Caco-2 (cell line): ENCODE measurements around the gene CX3CL1. TPM values are rescaled to one million over a fixed set of nuclear protein-coding genes. Genes with fewer than 3 reads are reported as not detected.

Experiments
- BruUV-seq: library from RNA; stranded (reverse); fragments of 400-500 nt; replicated peaks from 2 replicates; lab custom pipeline; 2021; lab: Mats Ljungman, UMichigan
- CTCF ChIA-PET: fragments of 300-600 bp; sonication (Branson Sonifier 250); formaldehyde crosslinking; loops from one replicate; lab custom pipeline; 2022; ENCODE audit warnings: antibody characterized with exemption; lab: Charles Lee
- POLR2A ChIA-PET: fragments of 300-600 bp; sonication (Branson Sonifier 250); formaldehyde crosslinking; loops from one replicate; lab custom pipeline; 2022; ENCODE audit warnings: antibody characterized with exemption; lab: Charles Lee
- DNase-seq, 2 experiments: peaks; one replicate each; pipeline versions ENCODE4 v3.0.0 to v3.0.0-alpha.2; 2020 to 2022
- H3K27me3 ChIP-seq: replicated peaks from 2 replicates; pipeline ENCODE4 v1.6.0; 2011; ENCODE audit warnings: low read length; ENCODE audit not compliant: control insufficient read depth, insufficient read depth
- H3K36me3 ChIP-seq: 2 replicates; pipeline ENCODE4 v1.5.1; 2011; ENCODE audit warnings: low read length; ENCODE audit not compliant: control insufficient read depth, insufficient read depth
- H3K4me1 ChIP-seq: fragments of 250-450 bp; sonication (Bioruptor Pico); 2 replicates; pipeline ENCODE4 v1.5.1; 2020; ENCODE audit warnings: mild to moderate bottlenecking
- H3K4me3 ChIP-seq: 2 replicates; pipeline ENCODE4 v1.5.1; 2011; ENCODE audit warnings: low read depth, mild to moderate bottlenecking, control low read depth, low read length
- H3K9me3 ChIP-seq: fragments of 250-450 bp; sonication (Bioruptor Pico); 2 replicates; pipeline ENCODE4 v1.5.1; 2020; ENCODE audit warnings: mild to moderate bottlenecking, moderate library complexity
- H3K27ac Mint-ChIP-seq: one replicate; pipeline ENCODE4 v1.8.0; 2022; ENCODE audit warnings: mixed read lengths; ENCODE audit not compliant: unreplicated experiment
- H3K27me3 Mint-ChIP-seq: one replicate; pipeline ENCODE4 v1.8.0; 2022; ENCODE audit warnings: mixed read lengths; ENCODE audit not compliant: insufficient read depth, unreplicated experiment
- H3K36me3 Mint-ChIP-seq: one replicate; pipeline ENCODE4 v1.8.0; 2022; ENCODE audit warnings: mild to moderate bottlenecking, mixed read lengths; ENCODE audit not compliant: insufficient read depth, unreplicated experiment
- H3K4me1 Mint-ChIP-seq: one replicate; pipeline ENCODE4 v1.8.0; 2022; ENCODE audit warnings: low read depth, mixed read lengths; ENCODE audit not compliant: unreplicated experiment
- H3K4me3 Mint-ChIP-seq: one replicate; pipeline ENCODE4 v1.8.0; 2022; ENCODE audit warnings: mild to moderate bottlenecking, moderate library complexity, mixed read lengths; ENCODE audit not compliant: unreplicated experiment
- H3K9me3 Mint-ChIP-seq: one replicate; pipeline ENCODE4 v1.8.0; 2022; ENCODE audit warnings: mixed read lengths; ENCODE audit not compliant: unreplicated experiment
- intact Hi-C: fragments of 100-400 bp; cut with micrococcal nuclease; formaldehyde crosslinking; loops from one replicate; pipeline ENCODE4 v1.10.0; 2022; ENCODE audit not compliant: unreplicated experiment
- total RNA-seq: library from RNA; stranded (reverse); gene quantifications from 2 replicates; pipeline ENCODE4 v1.2.3, GENCODE V29; 2022
- TF ChIP-seq, protein P1 (sequence below), 2 experiments: fragments of 200-600 bp in 1 of 2; IDR thresholded peaks; 1 replicate in 1 of 2; 2 replicates in 1 of 2; pipeline versions ENCODE4 v1.5.1 to v1.8.0; 2011 to 2022; ENCODE audit warnings: antibody characterized with exemption in 1 of 2, control low read depth in 1 of 2, inconsistent platforms in 1 of 2, low read depth in 1 of 2, low read length in 1 of 2, mild to moderate bottlenecking in 1 of 2, moderate library complexity in 1 of 2; ENCODE audit not compliant: insufficient read depth in 1 of 2, severe bottlenecking in 1 of 2, unreplicated experiment in 1 of 2

The CX3CL1 gene
- total RNA-seq, 1 experiment from 2014 or later, result not detected

DNA sequence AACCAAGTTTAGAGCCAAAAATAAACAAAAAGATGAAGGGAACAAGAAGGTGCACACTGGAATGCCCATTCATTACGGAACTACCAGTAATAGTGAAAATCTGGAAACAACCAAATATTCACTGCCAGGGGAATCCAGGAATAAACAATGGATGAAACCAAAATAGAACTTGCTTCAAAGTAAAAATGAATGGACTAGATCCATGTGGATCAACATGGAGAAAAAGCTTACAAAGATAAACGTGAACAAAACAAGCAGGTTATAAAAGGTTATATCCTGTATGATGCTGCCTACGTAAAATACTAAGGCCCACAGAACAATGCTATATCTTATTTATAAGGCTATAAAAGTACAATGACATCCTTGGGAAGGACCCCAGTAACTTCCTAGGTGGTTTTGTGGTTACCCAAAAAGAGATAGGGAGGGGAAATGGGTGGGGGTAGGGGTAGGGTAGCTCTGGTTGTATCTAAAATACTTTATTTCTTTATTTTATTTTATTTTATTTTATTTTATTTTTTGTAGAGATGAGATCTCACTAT, 26.6 kb upstream of the CX3CL1 start:
- Histone ChIP-seq H3K36me3 (no peaks in the 10 kb centered on the region), H3K27me3 (no peaks in the 10 kb centered on the region), H3K9me3 (no peaks in the 10 kb centered on the region), H3K4me1 (no peaks in the 10 kb centered on the region), H3K4me3 (no peak overlapping the region)
- BruUV-seq, result no TSS peak
- Mint-ChIP-seq H3K36me3 (no peaks in the 10 kb centered on the region), H3K4me1 (peaks cover 18% of the 10 kb centered on the region), H3K4me3 (no peak overlapping the region), H3K27me3 (no peaks in the 10 kb centered on the region), H3K27ac (no peak overlapping the region), H3K9me3 (no peaks in the 10 kb centered on the region)
- CTCF ChIA-PET, result interaction anchor here (0.5 kb wide), 1 partner anchor 415 kb away, joined by 3 read pairs; no protein-coding TSS in a partner anchor
- POLR2A ChIA-PET, result no interaction called here
- TF ChIP-seq, protein P1, sequence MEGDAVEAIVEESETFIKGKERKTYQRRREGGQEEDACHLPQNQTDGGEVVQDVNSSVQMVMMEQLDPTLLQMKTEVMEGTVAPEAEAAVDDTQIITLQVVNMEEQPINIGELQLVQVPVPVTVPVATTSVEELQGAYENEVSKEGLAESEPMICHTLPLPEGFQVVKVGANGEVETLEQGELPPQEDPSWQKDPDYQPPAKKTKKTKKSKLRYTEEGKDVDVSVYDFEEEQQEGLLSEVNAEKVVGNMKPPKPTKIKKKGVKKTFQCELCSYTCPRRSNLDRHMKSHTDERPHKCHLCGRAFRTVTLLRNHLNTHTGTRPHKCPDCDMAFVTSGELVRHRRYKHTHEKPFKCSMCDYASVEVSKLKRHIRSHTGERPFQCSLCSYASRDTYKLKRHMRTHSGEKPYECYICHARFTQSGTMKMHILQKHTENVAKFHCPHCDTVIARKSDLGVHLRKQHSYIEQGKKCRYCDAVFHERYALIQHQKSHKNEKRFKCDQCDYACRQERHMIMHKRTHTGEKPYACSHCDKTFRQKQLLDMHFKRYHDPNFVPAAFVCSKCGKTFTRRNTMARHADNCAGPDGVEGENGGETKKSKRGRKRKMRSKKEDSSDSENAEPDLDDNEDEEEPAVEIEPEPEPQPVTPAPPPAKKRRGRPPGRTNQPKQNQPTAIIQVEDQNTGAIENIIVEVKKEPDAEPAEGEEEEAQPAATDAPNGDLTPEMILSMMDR (IDR thresholded peaks at IDR 0.05; ENCODE audit: insufficient read depth in 1 of 2, low read depth in 1 of 2, low read length in 1 of 2, severe bottlenecking in 1 of 2, unreplicated experiment in 1 of 2), result no peak
- intact Hi-C loops, result no loop called here
- no peak for DNase-seq

DNA sequence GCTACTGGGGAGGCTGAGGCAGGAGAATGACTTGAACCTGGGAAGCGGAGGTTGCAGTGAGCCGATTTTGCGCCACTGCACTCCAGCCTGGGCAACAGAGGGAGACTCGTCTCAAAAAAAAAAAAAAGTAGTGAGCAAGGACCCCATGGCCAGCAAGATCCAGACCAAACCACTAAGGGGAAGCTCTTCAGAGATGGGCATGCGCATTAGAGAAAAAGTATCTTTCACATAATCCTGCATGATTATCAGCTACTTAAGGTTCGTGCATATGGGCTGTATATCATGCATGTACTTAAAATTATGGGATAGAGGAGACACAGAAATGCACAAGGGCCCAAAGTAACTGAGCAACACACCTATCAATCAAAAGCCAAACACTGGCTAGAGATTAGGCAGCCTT, 24.4 kb upstream of the CX3CL1 start:
- H3K27ac Mint-ChIP-seq, result no peak overlapping the region
- BruUV-seq, result no TSS peak
- H3K9me3 Mint-ChIP-seq, result no peaks in the 10 kb centered on the region
- H3K36me3 Mint-ChIP-seq, result no peaks in the 10 kb centered on the region
- H3K27me3 Mint-ChIP-seq, result no peaks in the 10 kb centered on the region
- TF ChIP-seq, protein P1 (IDR thresholded peaks at IDR 0.05; ENCODE audit: insufficient read depth in 1 of 2, low read depth in 1 of 2, low read length in 1 of 2, severe bottlenecking in 1 of 2, unreplicated experiment in 1 of 2), result no peak
- intact Hi-C loops, result no loop called here
- no peak overlapping the region for H3K4me3 ChIP-seq
- ChIA-PET CTCF (no interaction called here), POLR2A (no interaction called here)
- peaks cover 11% of the 10 kb centered on the region for H3K4me1 Mint-ChIP-seq
- no peaks in the 10 kb centered on the region for H3K27me3 ChIP-seq
- no peak for DNase-seq
- H3K36me3 ChIP-seq, result no peaks in the 10 kb centered on the region
- H3K4me1 ChIP-seq, result no peaks in the 10 kb centered on the region
- no peaks in the 10 kb centered on the region for H3K9me3 ChIP-seq
- no peak overlapping the region for H3K4me3 Mint-ChIP-seq

DNA sequence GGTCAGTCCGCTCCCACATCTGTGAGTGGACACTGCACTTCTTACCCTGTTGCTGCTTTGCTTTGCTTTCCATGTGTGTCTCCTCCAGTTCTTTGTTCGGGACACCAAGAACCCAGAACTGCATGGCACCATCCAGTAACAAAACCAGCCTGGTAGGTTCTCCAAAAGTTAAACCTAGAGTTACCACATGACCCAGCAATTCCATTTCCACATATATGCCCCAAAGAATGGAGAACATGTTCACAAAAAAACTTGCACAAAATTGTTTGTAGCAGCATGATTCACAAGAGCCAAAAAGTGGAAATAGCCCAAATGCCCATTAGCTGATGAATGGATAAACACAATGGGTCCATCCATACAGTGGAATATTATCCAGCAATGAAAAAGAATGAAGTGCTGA, 24.0 kb upstream of the CX3CL1 start:
- Histone ChIP-seq H3K27me3 (no peaks in the 10 kb centered on the region), H3K4me3 (no peak overlapping the region), H3K9me3 (no peaks in the 10 kb centered on the region), H3K4me1 (no peaks in the 10 kb centered on the region), H3K36me3 (no peaks in the 10 kb centered on the region)
- Mint-ChIP-seq H3K9me3 (no peaks in the 10 kb centered on the region), H3K4me3 (no peak overlapping the region), H3K4me1 (peaks cover 11% of the 10 kb centered on the region), H3K27me3 (no peaks in the 10 kb centered on the region), H3K36me3 (no peaks in the 10 kb centered on the region), H3K27ac (no peak overlapping the region)
- CTCF ChIA-PET, result no interaction called here
- DNase-seq, result no peak
- TF ChIP-seq, protein P1 (IDR thresholded peaks at IDR 0.05; ENCODE audit: insufficient read depth in 1 of 2, low read depth in 1 of 2, low read length in 1 of 2, severe bottlenecking in 1 of 2, unreplicated experiment in 1 of 2), result no peak
- intact Hi-C loops, result no loop called here
- POLR2A ChIA-PET, result no interaction called here
- no TSS peak for BruUV-seq
